RWPE1 (cell line): ENCODE data around the gene CDC42EP1.
A peak's percentile ranks its signal among the peaks of the same experiment; 100 is the strongest.
"Not testable (repeated sequence)": the region's sequence is repeated elsewhere in the genome, so short reads cannot be mapped to it uniquely, and the experiment has no call there.

Experiments used
- CTCF ChIA-PET: fragments of 350-600 bp; sonication (Branson Sonifier 250); formaldehyde crosslinking; extraction: SDS; loops from one replicate; lab custom pipeline; 2021; lab: Yijun Ruan, JAX
- POLR2A ChIA-PET: fragments of 400-600 bp; formaldehyde crosslinking; extraction: SDS; loops from one replicate; lab custom pipeline; 2020; ENCODE audit warnings: antibody characterized with exemption; ENCODE audit not compliant: low non-redundant PET; lab: Yijun Ruan, JAX
- DNase-seq: peaks from one replicate; pipeline ENCODE4 v3.0.0; 2012; ENCODE audit warnings: low spot score
- H3K27ac ChIP-seq: fragments of 450-650 bp; 2 replicates; pipeline ENCODE4 v1.5.1; 2017
- CTCF ChIP-seq: fragments of 450-650 bp; conservative IDR thresholded peaks from 2 replicates; pipeline ENCODE4 v1.5.1; 2017; ENCODE audit warnings: low read depth, mild to moderate bottlenecking

The CDC42EP1 gene

GRCh38 chr22:37609240-37610152 lies 49.2 kb downstream of the CDC42EP1 start:
- H3K27ac ChIP-seq = peak overlapping the region; percentile 96
- ChIA-PET CTCF (interaction anchor here (0.6 kb wide), 1 partner anchor 889 kb away, joined by 3 read pairs; no protein-coding TSS in a partner anchor), POLR2A (interaction anchor here (0.5 to 0.6 kb wide), 2 partner anchors 31 to 176 kb away, joined by 4 to 6 read pairs; no protein-coding TSS in a partner anchor)
- DNase-seq = peak; percentile 32
- no peak for TF ChIP-seq CTCF

- ChIA-PET CTCF (interaction anchor here (0.6 to 0.7 kb wide), 2 partner anchors 13 to 889 kb away, joined by 3 to 5 read pairs; no protein-coding TSS in a partner anchor), POLR2A (interaction anchor here (0.6 kb wide), 1 partner anchor 31 kb away, joined by 6 read pairs; no protein-coding TSS in a partner anchor)
- H3K27ac ChIP-seq = peak overlapping the region; percentile 96
Measured at GRCh38 chr22:37610153-37610475, 49.8 kb downstream of the CDC42EP1 start.

GRCh38 chr22:37610480-37611129 lies 50.3 kb downstream of the CDC42EP1 start:
- DNase-seq = no peak
- CTCF ChIA-PET = interaction anchor here (0.7 kb wide), 1 partner anchor 13 kb away, joined by 5 read pairs; no protein-coding TSS in a partner anchor
- no peak for TF ChIP-seq CTCF
- peak overlapping the region; percentile 96 for H3K27ac ChIP-seq
- POLR2A ChIA-PET = no interaction called here

More at GRCh38 chr22:37610153-37610475, 49.8 kb downstream of the CDC42EP1 start:
- DNase-seq = not testable (repeated sequence)

DNA sequence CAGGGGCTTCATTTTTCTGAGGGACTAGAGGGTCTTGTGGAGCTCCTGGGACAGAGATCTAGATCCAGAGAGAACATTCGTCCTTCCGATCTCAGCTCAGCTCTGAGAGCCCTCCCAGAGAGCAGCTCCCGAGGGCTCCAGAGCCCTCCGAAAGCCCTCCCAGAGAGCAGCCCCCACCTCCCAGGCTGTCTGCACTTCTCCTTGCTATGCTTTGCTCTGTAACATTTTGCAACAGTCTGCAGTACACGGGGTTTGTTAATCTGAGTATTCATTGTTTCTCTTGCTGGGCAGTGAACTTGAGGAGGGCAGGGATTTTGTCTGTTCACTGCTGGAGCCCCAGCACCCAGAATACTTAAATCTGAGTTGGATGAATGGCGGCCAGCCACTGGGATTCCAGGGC lies 50.9 kb downstream of the CDC42EP1 start:
- DNase-seq = no peak
- no peak for TF ChIP-seq CTCF
- peak overlapping the region; percentile 96 for H3K27ac ChIP-seq
- ChIA-PET POLR2A (no interaction called here), CTCF (no interaction called here)

GRCh38 chr22:37616201-37617083 lies 56.2 kb downstream of the CDC42EP1 start:
- ChIA-PET POLR2A (no interaction called here), CTCF (no interaction called here)
- peak overlapping the region; percentile 23 for H3K27ac ChIP-seq
- DNase-seq = no peak
- TF ChIP-seq CTCF = no peak

DNA sequence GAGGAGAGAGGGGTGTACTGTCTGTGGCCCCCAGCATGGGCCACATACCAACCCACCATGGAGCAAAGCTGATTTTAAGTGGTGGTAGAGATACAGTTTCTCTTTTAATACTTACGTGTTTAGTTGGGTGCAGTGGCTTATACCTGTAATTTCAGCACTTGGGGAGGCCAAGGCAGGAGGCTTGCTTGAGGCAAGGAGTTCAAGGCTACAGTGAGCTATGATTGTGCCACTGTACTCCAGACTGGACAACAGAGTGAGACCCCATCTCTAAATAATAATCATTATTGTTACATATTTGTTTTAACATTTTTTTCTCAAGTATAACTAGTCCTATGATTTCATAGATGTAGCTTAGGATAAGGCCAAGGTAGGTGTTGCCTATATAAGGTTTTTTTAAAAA lies 57.2 kb downstream of the CDC42EP1 start:
- no peak for TF ChIP-seq CTCF
- DNase-seq = no peak
- CTCF ChIA-PET = no interaction called here
- H3K27ac ChIP-seq = no peak overlapping the region
- POLR2A ChIA-PET = no interaction called here
